Ovary (tissue), 9 donors: ENCODE results near the gene NR4A3. TPM values are rescaled to one million over a fixed set of nuclear protein-coding genes. Genes with fewer than 3 reads are reported as not detected.

Experiments
- DNase-seq, 5 donors: peaks; one replicate each; pipeline ENCODE4 v3.0.0-alpha.2; 2019 to 2020
- H3K27ac ChIP-seq, 2 donors: fragments of 200-600 bp; one replicate each; pipeline versions ENCODE4 v1.5.1 to v1.8.0; 2019 to 2022
- H3K27me3 ChIP-seq: fragments of 200-600 bp; one replicate; pipeline ENCODE4 v1.8.0; 2022
- H3K36me3 ChIP-seq: fragments of 200-600 bp; sonication (generic); one replicate; pipeline ENCODE4 v1.5.1; 2019
- H3K4me1 ChIP-seq: one replicate; pipeline ENCODE4 v1.8.1; 2013; ENCODE audit warnings: mild to moderate bottlenecking, moderate library complexity; ENCODE audit not compliant: insufficient read depth
- H3K4me3 ChIP-seq: fragments of 200-600 bp; sonication (generic); one replicate; pipeline ENCODE4 v1.5.1; 2017
- H3K9me3 ChIP-seq, 2 donors: fragments of 200-600 bp in 1 of 2; sonication (generic) in 1 of 2; one replicate each; pipeline versions ENCODE4 v1.5.1 to v1.8.1; 2013 to 2019; ENCODE audit warnings: mild to moderate bottlenecking in 1 of 2, moderate library complexity in 1 of 2
- EP300 ChIP-seq: sonication (generic); formaldehyde crosslinking; IDR thresholded peaks from one replicate; pipeline ENCODE4 v1.6.1; 2017; ENCODE audit warnings: antibody characterized with exemption
- POLR2A ChIP-seq: fragments of 450-650 bp; IDR thresholded peaks from one replicate; pipeline ENCODE4 v1.6.1; 2017; ENCODE audit warnings: antibody characterized with exemption, mild to moderate bottlenecking, moderate library complexity
- WGBS, 3 donors: extraction: QIAGEN DNeasy Blood & Tissue Kit in 1 of 3; methylation state at CpG; one replicate each; pipeline versions ENCODE4 v1.1.5 to v1.1.7; 2013 to 2017; 5-methylcytosine and 5-hydroxymethylcytosine counted together
- intact Hi-C, 4 donors: fragments of 100-400 bp; cut with DNase I; formaldehyde crosslinking; loops; one replicate each; pipeline versions ENCODE4 v1.11.0 to v1.15.1; 2022 to 2023
- polyA plus RNA-seq, 2 donors: library from polyadenylated mRNA; stranded (reverse); fragments of 200-250 nt in 1 of 2; fragments of 350-450 nt in 1 of 2; fragmentation: Illumina TruSeq in 1 of 2; extraction: RNeasy Lipid Tissue Mini Kit (QIAGEN cat#74804) in 1 of 2; gene quantifications; one replicate each; pipeline ENCODE4 v1.2.3, GENCODE V29; 2013 to 2014
- total RNA-seq, 7 donors: library from RNA; depleted of rRNA in 2 of 7; stranded (reverse); fragments of >200 nt in 2 of 7; fragmentation: NEBNext Ultra II Directional in 3 of 7; extraction: Animal tissue kit (Norgen Biotek cat#: 25700) in 3 of 7; gene quantifications; one replicate each; pipeline versions ENCODE4 v1.1.0 to v1.2.4, GENCODE V29; 2016 to 2023
- TF ChIP-seq, protein P1 (sequence below), 3 donors: fragments of 450-650 bp in 2 of 3; fragments of 200-600 bp in 1 of 3; IDR thresholded peaks; one replicate each; pipeline versions ENCODE4 v1.5.1 to v1.8.0; 2016 to 2022; ENCODE audit warnings: antibody characterized with exemption in 3 of 3, mild to moderate bottlenecking in 1 of 3
- donor health status: DM: no; HTN: no; CAD: no; lungs with moderate emphysema.
- donor health status: DM: no; HTN: no; CAD: no.
- donor health status: Bipolar disorder and iron deficiency.
- donor health status: DM: yes; HTN: yes; CAD: no.
- donor health status: DM: no; HTN: no; CAD: no.
- donor health status: DM: yes; HTN: yes; CAD: no.

NR4A3 gene
- total and polyA plus RNA-seq, 9 donors: 2.8 to 177 (median 29.2) TPM

DNA sequence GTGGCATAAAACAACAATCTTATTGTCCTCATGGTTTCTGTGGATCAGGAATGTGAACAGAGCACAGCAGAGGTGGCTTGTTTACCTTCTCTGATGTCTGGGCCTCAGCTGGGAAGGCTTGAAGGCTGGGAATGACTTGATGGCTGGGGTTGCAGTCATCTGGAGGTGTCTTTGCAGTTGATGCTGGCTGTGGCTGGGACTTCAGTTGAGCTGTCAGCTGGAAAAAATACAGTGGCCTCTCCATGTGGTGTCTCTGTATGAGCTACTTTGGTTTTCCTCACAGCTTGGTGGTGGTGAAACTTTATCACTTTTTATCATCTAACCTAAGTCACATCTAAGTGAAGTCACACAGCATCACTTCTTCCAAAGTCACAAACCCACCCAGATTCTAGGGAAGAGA lies 60.1 kb downstream of the NR4A3 start:
- Histone ChIP-seq H3K4me3 (no peak overlapping the region), H3K9me3 (no peaks in the 10 kb centered on the region), H3K27me3 (no peaks in the 10 kb centered on the region), H3K27ac (no peak overlapping the region), H3K36me3 (no peaks in the 10 kb centered on the region), H3K4me1 (no peaks in the 10 kb centered on the region)
- intact Hi-C loops: no loop called here
- TF ChIP-seq EP300: no peak
- TF ChIP-seq POLR2A: no peak
- TF ChIP-seq, protein P1, sequence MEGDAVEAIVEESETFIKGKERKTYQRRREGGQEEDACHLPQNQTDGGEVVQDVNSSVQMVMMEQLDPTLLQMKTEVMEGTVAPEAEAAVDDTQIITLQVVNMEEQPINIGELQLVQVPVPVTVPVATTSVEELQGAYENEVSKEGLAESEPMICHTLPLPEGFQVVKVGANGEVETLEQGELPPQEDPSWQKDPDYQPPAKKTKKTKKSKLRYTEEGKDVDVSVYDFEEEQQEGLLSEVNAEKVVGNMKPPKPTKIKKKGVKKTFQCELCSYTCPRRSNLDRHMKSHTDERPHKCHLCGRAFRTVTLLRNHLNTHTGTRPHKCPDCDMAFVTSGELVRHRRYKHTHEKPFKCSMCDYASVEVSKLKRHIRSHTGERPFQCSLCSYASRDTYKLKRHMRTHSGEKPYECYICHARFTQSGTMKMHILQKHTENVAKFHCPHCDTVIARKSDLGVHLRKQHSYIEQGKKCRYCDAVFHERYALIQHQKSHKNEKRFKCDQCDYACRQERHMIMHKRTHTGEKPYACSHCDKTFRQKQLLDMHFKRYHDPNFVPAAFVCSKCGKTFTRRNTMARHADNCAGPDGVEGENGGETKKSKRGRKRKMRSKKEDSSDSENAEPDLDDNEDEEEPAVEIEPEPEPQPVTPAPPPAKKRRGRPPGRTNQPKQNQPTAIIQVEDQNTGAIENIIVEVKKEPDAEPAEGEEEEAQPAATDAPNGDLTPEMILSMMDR (IDR thresholded peaks at IDR 0.05): no peak
- no peak for DNase-seq

DNA sequence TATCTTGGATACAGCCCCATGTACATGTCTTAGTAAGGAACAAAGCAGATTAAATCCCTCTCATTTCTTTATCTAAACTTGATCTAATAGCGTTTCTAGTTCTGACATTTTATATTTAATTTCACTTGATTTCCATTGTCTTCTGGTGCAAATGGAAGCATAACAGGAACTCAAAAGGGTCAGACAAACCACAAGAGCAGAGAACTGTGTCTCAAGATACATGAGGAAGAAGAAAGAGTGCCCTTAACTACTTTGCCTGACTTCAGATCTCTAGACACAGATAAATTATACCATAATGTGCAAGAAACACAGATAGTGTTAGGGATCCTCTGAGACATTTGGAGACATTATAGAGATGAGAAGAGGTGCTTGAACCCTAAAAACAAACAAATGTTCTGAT lies 64.1 kb downstream of the NR4A3 start:
- DNase-seq: no peak
- no peaks in the 10 kb centered on the region for H3K27me3 ChIP-seq
- no peaks in the 10 kb centered on the region for H3K9me3 ChIP-seq
- no peaks in the 10 kb centered on the region for H3K4me1 ChIP-seq
- intact Hi-C loops: no loop called here
- H3K4me3 ChIP-seq: no peak overlapping the region
- no peaks in the 10 kb centered on the region for H3K36me3 ChIP-seq
- 60 to 66% (median 66%) methylated on average over 1 of the region's 1 CpG for WGBS, 3 donors
- no peak overlapping the region for H3K27ac ChIP-seq
- TF ChIP-seq EP300 (no peak), POLR2A (no peak)
- TF ChIP-seq, protein P1 (IDR thresholded peaks at IDR 0.05): no peak

DNA sequence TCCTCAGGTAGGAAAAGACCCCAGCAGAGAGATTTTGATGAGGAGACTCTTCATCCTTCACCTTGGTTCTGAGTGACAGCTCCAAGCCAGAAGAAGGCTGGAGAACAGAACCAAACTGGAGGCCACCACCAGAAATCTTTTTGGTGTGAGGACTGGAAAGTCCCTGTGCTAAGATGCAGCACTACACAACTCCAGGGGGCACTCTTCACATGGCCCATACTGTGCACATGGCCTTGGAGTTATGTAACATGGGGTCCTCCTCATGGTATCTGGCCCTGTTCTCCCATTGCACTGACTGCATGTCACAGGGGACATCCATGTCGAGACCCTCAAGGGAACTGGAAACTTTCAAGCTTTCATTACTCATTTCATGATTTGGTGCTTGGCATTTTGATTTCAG lies 67.4 kb downstream of the NR4A3 start:
- Histone ChIP-seq H3K9me3 (no peaks in the 10 kb centered on the region), H3K27me3 (no peaks in the 10 kb centered on the region), H3K4me3 (no peak overlapping the region), H3K36me3 (no peaks in the 10 kb centered on the region), H3K4me1 (no peaks in the 10 kb centered on the region), H3K27ac (no peak overlapping the region)
- 86 to 98% (median 96%) methylated on average over 1 of the region's 1 CpG for WGBS, 3 donors
- DNase-seq: no peak
- no peak for TF ChIP-seq EP300
- TF ChIP-seq POLR2A: no peak
- intact Hi-C loops: no loop called here

DNA sequence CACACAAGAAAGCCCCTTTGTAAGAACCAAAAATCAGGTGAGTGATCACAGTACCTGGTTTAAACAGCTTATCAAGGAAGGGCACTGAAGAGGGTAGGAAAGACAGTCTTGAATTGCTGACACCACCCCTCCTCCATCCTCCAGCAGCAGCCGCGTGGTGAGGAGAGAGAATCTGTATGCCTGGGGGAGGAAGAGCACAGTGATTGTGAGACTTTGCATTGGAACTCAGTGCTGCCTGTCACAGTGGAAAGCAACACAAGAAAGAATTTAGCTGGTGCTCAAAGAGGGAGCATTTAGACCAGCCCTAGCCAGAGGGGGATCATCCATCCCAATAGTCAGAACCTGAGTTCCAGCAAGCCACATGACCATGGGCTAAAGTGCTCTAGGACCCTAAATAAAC lies 73.1 kb downstream of the NR4A3 start:
- TF ChIP-seq POLR2A (no peak), EP300 (no peak)
- TF ChIP-seq, protein P1 (IDR thresholded peaks at IDR 0.05): no peak
- no peak overlapping the region for H3K4me3 ChIP-seq
- no peaks in the 10 kb centered on the region for H3K36me3 ChIP-seq
- no peaks in the 10 kb centered on the region for H3K4me1 ChIP-seq
- intact Hi-C loops: no loop called here
- H3K27ac ChIP-seq: no peak overlapping the region
- DNase-seq: no peak
- 47 to 66% (median 52%) methylated on average over 2 of the region's 2 CpGs for WGBS, 3 donors
- no peaks in the 10 kb centered on the region for H3K27me3 ChIP-seq
- H3K9me3 ChIP-seq: no peaks in the 10 kb centered on the region

DNA sequence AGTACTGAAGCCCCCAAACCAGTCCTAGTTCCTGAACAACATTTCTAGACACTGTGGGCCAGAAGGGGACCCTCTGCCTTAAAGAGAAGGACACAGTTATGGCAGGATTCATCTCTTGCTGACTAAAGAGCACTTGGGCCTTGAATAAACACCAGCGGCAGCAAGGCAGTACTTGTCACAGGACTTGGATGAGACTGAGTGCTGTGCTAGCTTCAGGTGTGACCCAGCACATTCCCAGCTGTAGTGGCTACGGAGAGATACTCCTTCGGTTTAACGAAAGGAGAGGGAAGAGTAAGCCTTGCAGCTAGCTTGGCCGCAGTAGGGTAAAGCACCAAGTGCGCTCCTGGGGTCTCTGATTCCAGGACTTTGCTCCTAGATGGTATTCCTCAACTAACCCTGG lies 73.8 kb downstream of the NR4A3 start:
- TF ChIP-seq EP300 (no peak), POLR2A (no peak)
- H3K4me1 ChIP-seq: no peaks in the 10 kb centered on the region
- 94 to 99% (median 97%) methylated on average over 6 of the region's 6 CpGs for WGBS, 3 donors
- H3K27ac ChIP-seq: no peak overlapping the region
- no peak for DNase-seq
- no peaks in the 10 kb centered on the region for H3K27me3 ChIP-seq
- no peaks in the 10 kb centered on the region for H3K9me3 ChIP-seq
- no peaks in the 10 kb centered on the region for H3K36me3 ChIP-seq
- no peak overlapping the region for H3K4me3 ChIP-seq
- intact Hi-C loops: no loop called here

DNA sequence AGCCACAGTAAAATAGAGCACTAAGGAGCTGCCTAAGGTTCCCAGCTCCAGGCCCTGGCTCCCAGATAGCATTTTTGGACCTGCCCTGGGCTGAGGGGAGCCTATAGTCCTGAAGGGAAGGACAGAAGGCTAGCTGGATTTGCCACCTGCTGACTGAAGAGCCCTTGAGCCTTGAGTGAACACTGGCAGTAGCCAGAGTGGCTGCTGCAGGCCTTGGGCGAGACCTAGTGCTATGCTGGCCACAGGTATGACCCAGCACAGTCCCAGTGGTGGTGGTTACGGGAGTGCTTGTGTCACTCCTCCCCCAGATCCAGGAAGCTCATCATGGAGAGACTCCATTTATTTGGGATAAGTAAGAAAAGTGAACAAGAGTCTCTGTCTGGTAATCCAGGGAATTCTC lies 74.4 kb downstream of the NR4A3 start:
- H3K9me3 ChIP-seq: no peaks in the 10 kb centered on the region
- no peaks in the 10 kb centered on the region for H3K4me1 ChIP-seq
- TF ChIP-seq EP300: no peak
- TF ChIP-seq, protein P1 (IDR thresholded peaks at IDR 0.05): no peak
- no peak for TF ChIP-seq POLR2A
- H3K4me3 ChIP-seq: no peak overlapping the region
- no peaks in the 10 kb centered on the region for H3K27me3 ChIP-seq
- 89 to 100% (median 94%) methylated on average over 2 of the region's 2 CpGs for WGBS, 3 donors
- H3K27ac ChIP-seq: no peak overlapping the region
- intact Hi-C loops: no loop called here
- DNase-seq: no peak
- no peaks in the 10 kb centered on the region for H3K36me3 ChIP-seq
